ENCODE results near the gene ENTPD2.

- no peak for TF ChIP-seq YY1 (IDR thresholded peaks at IDR 0.05; ENCODE audit: low read depth)
- TF ChIP-seq, protein P1, sequence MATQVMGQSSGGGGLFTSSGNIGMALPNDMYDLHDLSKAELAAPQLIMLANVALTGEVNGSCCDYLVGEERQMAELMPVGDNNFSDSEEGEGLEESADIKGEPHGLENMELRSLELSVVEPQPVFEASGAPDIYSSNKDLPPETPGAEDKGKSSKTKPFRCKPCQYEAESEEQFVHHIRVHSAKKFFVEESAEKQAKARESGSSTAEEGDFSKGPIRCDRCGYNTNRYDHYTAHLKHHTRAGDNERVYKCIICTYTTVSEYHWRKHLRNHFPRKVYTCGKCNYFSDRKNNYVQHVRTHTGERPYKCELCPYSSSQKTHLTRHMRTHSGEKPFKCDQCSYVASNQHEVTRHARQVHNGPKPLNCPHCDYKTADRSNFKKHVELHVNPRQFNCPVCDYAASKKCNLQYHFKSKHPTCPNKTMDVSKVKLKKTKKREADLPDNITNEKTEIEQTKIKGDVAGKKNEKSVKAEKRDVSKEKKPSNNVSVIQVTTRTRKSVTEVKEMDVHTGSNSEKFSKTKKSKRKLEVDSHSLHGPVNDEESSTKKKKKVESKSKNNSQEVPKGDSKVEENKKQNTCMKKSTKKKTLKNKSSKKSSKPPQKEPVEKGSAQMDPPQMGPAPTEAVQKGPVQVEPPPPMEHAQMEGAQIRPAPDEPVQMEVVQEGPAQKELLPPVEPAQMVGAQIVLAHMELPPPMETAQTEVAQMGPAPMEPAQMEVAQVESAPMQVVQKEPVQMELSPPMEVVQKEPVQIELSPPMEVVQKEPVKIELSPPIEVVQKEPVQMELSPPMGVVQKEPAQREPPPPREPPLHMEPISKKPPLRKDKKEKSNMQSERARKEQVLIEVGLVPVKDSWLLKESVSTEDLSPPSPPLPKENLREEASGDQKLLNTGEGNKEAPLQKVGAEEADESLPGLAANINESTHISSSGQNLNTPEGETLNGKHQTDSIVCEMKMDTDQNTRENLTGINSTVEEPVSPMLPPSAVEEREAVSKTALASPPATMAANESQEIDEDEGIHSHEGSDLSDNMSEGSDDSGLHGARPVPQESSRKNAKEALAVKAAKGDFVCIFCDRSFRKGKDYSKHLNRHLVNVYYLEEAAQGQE (IDR thresholded peaks at IDR 0.05; ENCODE audit: low read depth) = no peak
- TF ChIP-seq NFIC (IDR thresholded peaks at IDR 0.05) = no peak
- no peak for TF ChIP-seq CREB1 (IDR thresholded peaks at IDR 0.05; ENCODE audit: low read depth)
- TF ChIP-seq TAF1 (IDR thresholded peaks at IDR 0.05; ENCODE audit: low read depth) = no peak
- no peak for TF ChIP-seq RAD21 (IDR thresholded peaks at IDR 0.05; ENCODE audit: low read depth)
- TF ChIP-seq, protein P2, sequence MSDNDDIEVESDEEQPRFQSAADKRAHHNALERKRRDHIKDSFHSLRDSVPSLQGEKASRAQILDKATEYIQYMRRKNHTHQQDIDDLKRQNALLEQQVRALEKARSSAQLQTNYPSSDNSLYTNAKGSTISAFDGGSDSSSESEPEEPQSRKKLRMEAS (IDR thresholded peaks at IDR 0.05) = no peak
These were observed 43.7 kb downstream of the ENTPD2 start for GRCh38 chr9:137009938-137010732.
